Gastrocnemius medialis (tissue), 4 donors: Measurements from ENCODE around the gene ASB1.

Source experiments
- POLR2A ChIP-seq, 2 donors: fragments of 450-650 bp; IDR thresholded peaks; one replicate each; pipeline ENCODE4 v1.6.1; 2017; ENCODE audit warnings: antibody characterized with exemption in 2 of 2, mild to moderate bottlenecking in 2 of 2, moderate library complexity in 2 of 2
- TF ChIP-seq, protein P1 (sequence below), 5 experiments: fragments of 450-650 bp in 3 of 5; fragments of 200-600 bp in 2 of 5; sonication (generic) in 2 of 5; IDR thresholded peaks in 4 of 5; conservative IDR thresholded peaks in 1 of 5; 1 replicate in 4 of 5; 2 replicates in 1 of 5; pipeline ENCODE4 v1.5.1; 2016 to 2019; ENCODE audit warnings: antibody characterized with exemption in 5 of 5, mild to moderate bottlenecking in 3 of 5, moderate library complexity in 3 of 5

DNA sequence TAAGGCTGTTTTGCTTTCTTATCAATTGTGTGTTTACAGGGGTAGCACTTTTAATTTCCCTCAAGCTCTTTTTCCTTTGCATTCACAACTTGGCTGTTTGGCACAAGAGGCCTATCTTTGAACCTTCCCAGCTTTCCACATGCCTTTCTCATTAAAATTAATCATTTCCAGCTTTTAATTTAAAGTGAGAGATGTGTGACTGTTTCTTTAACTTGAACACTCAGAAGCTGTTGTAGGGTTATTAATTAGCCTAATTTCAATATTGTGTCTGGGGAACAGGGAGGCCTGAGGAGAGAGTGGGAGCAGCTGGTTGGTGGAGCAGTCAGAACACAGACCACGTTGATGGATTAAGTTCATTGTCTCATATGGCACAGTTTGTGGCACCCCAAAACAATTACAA, 4.7 kb downstream of the ASB1 start:
- TF ChIP-seq, protein P1, sequence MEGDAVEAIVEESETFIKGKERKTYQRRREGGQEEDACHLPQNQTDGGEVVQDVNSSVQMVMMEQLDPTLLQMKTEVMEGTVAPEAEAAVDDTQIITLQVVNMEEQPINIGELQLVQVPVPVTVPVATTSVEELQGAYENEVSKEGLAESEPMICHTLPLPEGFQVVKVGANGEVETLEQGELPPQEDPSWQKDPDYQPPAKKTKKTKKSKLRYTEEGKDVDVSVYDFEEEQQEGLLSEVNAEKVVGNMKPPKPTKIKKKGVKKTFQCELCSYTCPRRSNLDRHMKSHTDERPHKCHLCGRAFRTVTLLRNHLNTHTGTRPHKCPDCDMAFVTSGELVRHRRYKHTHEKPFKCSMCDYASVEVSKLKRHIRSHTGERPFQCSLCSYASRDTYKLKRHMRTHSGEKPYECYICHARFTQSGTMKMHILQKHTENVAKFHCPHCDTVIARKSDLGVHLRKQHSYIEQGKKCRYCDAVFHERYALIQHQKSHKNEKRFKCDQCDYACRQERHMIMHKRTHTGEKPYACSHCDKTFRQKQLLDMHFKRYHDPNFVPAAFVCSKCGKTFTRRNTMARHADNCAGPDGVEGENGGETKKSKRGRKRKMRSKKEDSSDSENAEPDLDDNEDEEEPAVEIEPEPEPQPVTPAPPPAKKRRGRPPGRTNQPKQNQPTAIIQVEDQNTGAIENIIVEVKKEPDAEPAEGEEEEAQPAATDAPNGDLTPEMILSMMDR (IDR thresholded peaks at IDR 0.05 in 4 of 5, conservative IDR thresholded peaks at IDR 0.05 in 1 of 5): no peak
- no peak for TF ChIP-seq POLR2A (IDR thresholded peaks at IDR 0.05)
